Right lobe of liver (tissue), 6 donors: Measurements from ENCODE around the gene PGLYRP3. TPM values are rescaled to one million over a fixed set of nuclear protein-coding genes. Genes with fewer than 3 reads are reported as not detected.

ENCODE experiments used
- ATAC-seq, 4 donors: fragments of 200-7000 bp; cut with Tn5 transposase; one replicate each; pipeline ENCODE4 v1.9.1; 2020; ENCODE audit warnings: mild to moderate bottlenecking in 4 of 4, moderate library complexity in 4 of 4
- DNase-seq, 3 donors: peaks; one replicate each; pipeline ENCODE4 v3.0.0-alpha.2; 2020
- H3K27ac ChIP-seq, 3 donors: fragments of 200-600 bp; one replicate each; pipeline ENCODE4 v1.8.0; 2022
- H3K27me3 ChIP-seq, 2 donors: fragments of 200-600 bp; one replicate each; pipeline ENCODE4 v1.8.0; 2022
- H3K36me3 ChIP-seq, 4 donors: fragments of 200-600 bp; sonication (generic) in 1 of 4; one replicate each; pipeline versions ENCODE4 v1.5.1 to v1.8.0; 2017 to 2022; ENCODE audit warnings: control low read depth in 1 of 4
- H3K4me1 ChIP-seq, 4 donors: fragments of 200-600 bp; sonication (generic) in 1 of 4; one replicate each; pipeline versions ENCODE4 v1.5.1 to v1.8.0; 2017 to 2022; ENCODE audit warnings: control low read depth in 1 of 4
- H3K4me3 ChIP-seq, 3 donors: fragments of 200-600 bp; one replicate each; pipeline ENCODE4 v1.8.0; 2022
- H3K9me3 ChIP-seq, 4 donors: fragments of 200-600 bp; sonication (generic) in 1 of 4; one replicate each; pipeline versions ENCODE4 v1.5.1 to v1.8.0; 2017 to 2022; ENCODE audit warnings: control low read depth in 1 of 4
- CTCF ChIP-seq, 4 donors: fragments of 200-600 bp in 3 of 4; fragments of 450-650 bp in 1 of 4; IDR thresholded peaks; one replicate each; pipeline versions ENCODE4 v1.5.1 to v1.8.0; 2016 to 2022; ENCODE audit warnings: antibody characterized with exemption in 4 of 4, mild to moderate bottlenecking in 2 of 4
- POLR2A ChIP-seq: fragments of 450-650 bp; IDR thresholded peaks from one replicate; pipeline ENCODE4 v1.6.1; 2017; ENCODE audit warnings: antibody characterized with exemption, mild to moderate bottlenecking
- WGBS: methylation state at CpG from one replicate; pipeline ENCODE4 v1.1.6; 2018; ENCODE audit warnings: low coverage, low lambda C conversion rate; ENCODE audit not compliant: insufficient coverage; ENCODE audit errors: missing lambda C conversion rate; 5-methylcytosine and 5-hydroxymethylcytosine counted together
- intact Hi-C, 2 donors: fragments of 100-400 bp; cut with DNase I; formaldehyde crosslinking; loops; one replicate each; pipeline versions ENCODE4 v1.11.2 to v1.14.1; 2022
- total RNA-seq, 6 experiments: library from RNA; depleted of rRNA in 2 of 6; stranded (reverse); fragments of >200 nt in 2 of 6; fragmentation: NEBNext Ultra II Directional in 3 of 6; extraction: Animal tissue kit (Norgen Biotek cat#: 25700) in 3 of 6; gene quantifications; one replicate each; pipeline versions ENCODE4 v1.1.0 to v1.2.4, GENCODE V29; 2016 to 2023
- donor health status: DM: no; HTN: yes; CAD: no.
- donor health status: DM: no; HTN: no; CAD: no.
- donor health status: DM: no; HTN: no; CAD: no.
- donor health status: DM: no; HTN: yes; CAD: no.
- donor health status: DM: no; HTN: yes; CAD: no.

The PGLYRP3 gene
- total RNA-seq, 6 experiments from 2014 or later, result not detected

GRCh38 chr1:153346077-153346723 lies 33.4 kb upstream of the PGLYRP3 start:
- Histone ChIP-seq H3K27me3 (no peaks in the 10 kb centered on the region), H3K27ac (no peak overlapping the region), H3K4me3 (no peak overlapping the region), H3K36me3 (no peaks in the 10 kb centered on the region), H3K4me1 (no peaks in the 10 kb centered on the region), H3K9me3 (no peaks in the 10 kb centered on the region)
- intact Hi-C loops, result loop anchor here in 1 of 2 donors (5.0 kb wide), 1 partner anchor 146 kb away; no protein-coding TSS in a partner anchor
- ATAC-seq, result no peak
- no peak for TF ChIP-seq CTCF (IDR thresholded peaks at IDR 0.05)
- no peak for TF ChIP-seq POLR2A
- DNase-seq, result no peak
- 39% methylated on average over 6 of the region's 6 CpGs for WGBS

- intact Hi-C loops, result loop anchor here in 1 of 2 donors (5.0 kb wide), 1 partner anchor 147 kb away; no protein-coding TSS in a partner anchor
- DNase-seq, result no peak
- H3K36me3 ChIP-seq, result no peaks in the 10 kb centered on the region
- 44% methylated on average over 6 of the region's 14 CpGs for WGBS
- H3K4me1 ChIP-seq, result no peaks in the 10 kb centered on the region
- H3K27ac ChIP-seq, result no peak overlapping the region
- TF ChIP-seq CTCF (IDR thresholded peaks at IDR 0.05) (no peak), POLR2A (no peak)
- ATAC-seq, result no peak
- no peaks in the 10 kb centered on the region for H3K9me3 ChIP-seq
- H3K4me3 ChIP-seq, result no peak overlapping the region
- H3K27me3 ChIP-seq, result no peaks in the 10 kb centered on the region
Measured at GRCh38 chr1:153345187-153346076, 32.7 kb upstream of the PGLYRP3 start.

GRCh38 chr1:153344718-153345025 lies 31.9 kb upstream of the PGLYRP3 start:
- H3K9me3 ChIP-seq, result no peaks in the 10 kb centered on the region
- H3K36me3 ChIP-seq, result no peaks in the 10 kb centered on the region
- intact Hi-C loops, result loop anchor here in 1 of 2 donors (5.0 kb wide), 1 partner anchor 148 kb away; no protein-coding TSS in a partner anchor
- DNase-seq, result no peak
- no peaks in the 10 kb centered on the region for H3K4me1 ChIP-seq
- no peaks in the 10 kb centered on the region for H3K27me3 ChIP-seq
- no peak overlapping the region for H3K4me3 ChIP-seq
- TF ChIP-seq CTCF (IDR thresholded peaks at IDR 0.05) (no peak), POLR2A (no peak)
- ATAC-seq, result peak; percentile 25 to 50 (median 46)
- no peak overlapping the region for H3K27ac ChIP-seq
- 28% methylated on average over 2 of the region's 3 CpGs for WGBS

- Histone ChIP-seq H3K4me1 (no peaks in the 10 kb centered on the region), H3K27me3 (no peaks in the 10 kb centered on the region)
- no peak for ATAC-seq
Measured at GRCh38 chr1:153343811-153344717, 31.3 kb upstream of the PGLYRP3 start.

More at GRCh38 chr1:153343811-153344717, 31.3 kb upstream of the PGLYRP3 start:
- intact Hi-C loops, result no loop called here
- no peak overlapping the region for H3K27ac ChIP-seq
- TF ChIP-seq CTCF (IDR thresholded peaks at IDR 0.05), result no peak
- TF ChIP-seq POLR2A, result no peak
- H3K36me3 ChIP-seq, result no peaks in the 10 kb centered on the region
- H3K4me3 ChIP-seq, result no peak overlapping the region
- WGBS, result 30% methylated on average over 7 of the region's 9 CpGs
- H3K9me3 ChIP-seq, result no peaks in the 10 kb centered on the region
- DNase-seq, result no peak
